ENCODE data around the gene TLE1. TPM values are rescaled to one million over a fixed set of nuclear protein-coding genes. Genes with fewer than 3 reads are reported as not detected.
"Not testable (repeated sequence)": the region's sequence is repeated elsewhere in the genome, so short reads cannot be mapped to it uniquely, and the experiment has no call there.

Gene TLE1
- total RNA-seq, 2 experiments from 2014 or later = 0.07 to 0.23 TPM

DNA sequence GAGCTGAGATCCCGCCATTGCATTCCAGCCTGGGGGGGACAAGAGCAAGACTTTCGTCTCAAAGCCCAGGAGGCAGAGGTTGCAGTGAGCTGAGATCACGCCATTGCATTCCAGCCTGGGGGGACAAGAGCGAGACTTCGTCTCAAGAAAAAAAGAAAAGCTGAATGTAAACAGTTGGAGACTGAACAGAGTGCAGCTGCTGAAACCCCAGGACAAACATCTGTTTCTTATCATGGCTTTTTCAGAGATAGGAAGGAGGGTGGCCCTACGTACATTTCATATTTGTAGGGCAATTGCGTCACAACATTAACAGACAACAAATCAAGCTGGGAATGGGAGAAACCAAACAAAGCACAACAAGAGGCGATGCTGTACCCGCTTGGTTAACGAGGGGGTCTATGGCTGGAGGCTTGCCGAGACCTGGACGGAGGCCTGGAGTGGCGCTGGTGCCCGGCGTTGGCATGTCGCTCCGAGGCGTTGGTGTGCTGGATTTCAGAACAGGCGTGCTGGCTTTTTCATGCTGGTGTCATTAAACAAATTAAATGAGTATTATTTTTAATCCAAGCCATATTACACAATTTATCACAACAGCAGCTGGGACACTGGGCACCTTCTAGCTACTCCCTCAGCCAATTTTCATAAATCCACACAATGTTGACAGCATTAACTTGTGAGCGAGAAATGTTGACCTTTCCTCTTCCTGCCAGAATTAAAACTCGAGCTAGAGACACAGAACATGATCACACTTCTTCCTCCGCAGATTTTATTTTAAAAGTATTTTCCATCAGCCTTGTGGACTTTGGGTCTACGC, 76.1 kb downstream of the TLE1 start:
- no peak overlapping the region for H3K27ac Mint-ChIP-seq
- H3K4me3 Mint-ChIP-seq = no peak overlapping the region
- ATAC-seq (no peak), DNase-seq (no peak)
- no peaks in the 10 kb centered on the region for H3K27me3 Mint-ChIP-seq
- no peaks in the 10 kb centered on the region for H3K9me3 Mint-ChIP-seq (ENCODE audit: low read depth)
- no peaks in the 10 kb centered on the region for H3K36me3 Mint-ChIP-seq (ENCODE audit: low read depth)
- CTCF ChIA-PET = no interaction called here
- POLR2A ChIA-PET = no interaction called here
- intact Hi-C loops (cut with DNase I, micrococcal nuclease) = no loop called here
- H3K4me1 Mint-ChIP-seq = peaks cover 3% of the 10 kb centered on the region

DNA sequence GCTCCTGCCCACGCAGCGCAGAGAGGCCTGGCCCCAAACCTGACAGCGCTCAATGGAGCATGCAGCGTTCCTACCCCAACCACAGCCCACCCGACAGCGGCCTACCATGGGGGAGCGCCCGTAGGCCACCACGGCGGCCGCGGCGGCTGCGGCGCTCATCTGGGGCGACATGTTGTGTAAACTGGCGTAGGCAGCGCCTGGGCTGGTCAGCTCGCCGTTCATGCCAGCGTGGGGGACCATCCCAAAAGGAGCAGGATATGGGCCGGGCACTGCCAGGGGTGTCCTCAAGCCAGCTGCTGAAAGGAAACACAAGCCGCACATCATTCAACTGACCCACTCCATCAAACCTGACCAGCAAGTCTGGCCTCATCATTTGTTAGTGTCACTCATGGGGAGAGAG, 77.7 kb downstream of the TLE1 start:
- CTCF ChIA-PET = no interaction called here
- POLR2A ChIA-PET = no interaction called here
- DNase-seq = no peak
- Mint-ChIP-seq H3K4me1 (peaks cover 3% of the 10 kb centered on the region), H3K27me3 (no peaks in the 10 kb centered on the region), H3K27ac (no peak overlapping the region), H3K9me3 (ENCODE audit: low read depth) (no peaks in the 10 kb centered on the region), H3K36me3 (ENCODE audit: low read depth) (no peaks in the 10 kb centered on the region), H3K4me3 (no peak overlapping the region)
- intact Hi-C loops (cut with DNase I, micrococcal nuclease) = no loop called here
- ATAC-seq = no peak

DNA sequence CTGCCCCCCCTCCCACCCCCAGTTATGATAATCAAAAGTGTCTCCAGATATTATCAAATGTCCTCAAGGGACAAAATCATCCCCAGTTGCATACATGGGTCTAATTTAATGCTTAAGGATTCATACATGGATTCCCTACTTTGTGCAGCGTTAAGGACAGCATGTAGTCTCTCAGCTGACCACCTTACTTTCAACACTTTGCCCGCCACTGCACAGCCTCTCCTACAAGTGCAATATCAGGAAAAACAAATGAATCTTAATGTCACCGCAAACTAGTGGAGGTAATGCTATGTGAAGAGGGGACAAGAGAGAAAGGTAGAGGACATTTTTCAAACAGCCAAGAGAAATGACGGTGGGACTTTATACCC, 78.6 kb downstream of the TLE1 start:
- H3K36me3 Mint-ChIP-seq (ENCODE audit: low read depth) = no peaks in the 10 kb centered on the region

GRCh38 chr9:81609782-81610739, 79.3 kb downstream of the TLE1 start:
- CTCF ChIA-PET = no interaction called here
- no peaks in the 10 kb centered on the region for H3K36me3 Mint-ChIP-seq (ENCODE audit: low read depth)
- intact Hi-C loops (cut with DNase I, micrococcal nuclease) = no loop called here
- no peak for ATAC-seq
- POLR2A ChIA-PET = interaction anchor here (0.6 kb wide), 1 partner anchor 73 kb away, joined by 3 read pairs; no protein-coding TSS in a partner anchor
- no peaks in the 10 kb centered on the region for H3K27me3 Mint-ChIP-seq
- H3K4me1 Mint-ChIP-seq = peaks cover 3% of the 10 kb centered on the region
- DNase-seq = no peak
- H3K4me3 Mint-ChIP-seq = no peak overlapping the region
- H3K9me3 Mint-ChIP-seq (ENCODE audit: low read depth) = no peaks in the 10 kb centered on the region
- no peak overlapping the region for H3K27ac Mint-ChIP-seq

More for the DNA sequence above, 78.6 kb downstream of the TLE1 start:
- Mint-ChIP-seq H3K4me1 (peaks cover 3% of the 10 kb centered on the region), H3K27ac (no peak overlapping the region), H3K9me3 (ENCODE audit: low read depth) (no peaks in the 10 kb centered on the region), H3K27me3 (no peaks in the 10 kb centered on the region), H3K4me3 (no peak overlapping the region)
- DNase-seq = no peak
- intact Hi-C loops (cut with DNase I, micrococcal nuclease) = no loop called here
- ChIA-PET POLR2A (no interaction called here), CTCF (no interaction called here)
- ATAC-seq = no peak

- no peak for ATAC-seq
- intact Hi-C loops (cut with DNase I, micrococcal nuclease) = no loop called here
- H3K36me3 Mint-ChIP-seq (ENCODE audit: low read depth) = no peaks in the 10 kb centered on the region
Observed at GRCh38 chr9:81608289-81608657, 81.1 kb downstream of the TLE1 start.

GRCh38 chr9:81607593-81608288, 81.6 kb downstream of the TLE1 start:
- ChIA-PET POLR2A (no interaction called here), CTCF (interaction anchor here (0.7 kb wide), 1 partner anchor 222 kb away, joined by 3 read pairs; no protein-coding TSS in a partner anchor)
- H3K4me3 Mint-ChIP-seq = no peak overlapping the region
- H3K27me3 Mint-ChIP-seq = no peaks in the 10 kb centered on the region
- ATAC-seq (no peak), DNase-seq (no peak)
- intact Hi-C loops (cut with DNase I, micrococcal nuclease) = no loop called here
- H3K27ac Mint-ChIP-seq = no peak overlapping the region
- H3K36me3 Mint-ChIP-seq (ENCODE audit: low read depth) = no peaks in the 10 kb centered on the region
- no peaks in the 10 kb centered on the region for H3K9me3 Mint-ChIP-seq (ENCODE audit: low read depth)
- peaks cover 3% of the 10 kb centered on the region for H3K4me1 Mint-ChIP-seq

More at GRCh38 chr9:81608289-81608657, 81.1 kb downstream of the TLE1 start:
- no peak overlapping the region for H3K27ac Mint-ChIP-seq
- H3K9me3 Mint-ChIP-seq (ENCODE audit: low read depth) = no peaks in the 10 kb centered on the region
- ChIA-PET POLR2A (no interaction called here), CTCF (no interaction called here)
- no peaks in the 10 kb centered on the region for H3K27me3 Mint-ChIP-seq
- H3K4me1 Mint-ChIP-seq = peaks cover 3% of the 10 kb centered on the region
- DNase-seq = no peak
- H3K4me3 Mint-ChIP-seq = no peak overlapping the region

DNA sequence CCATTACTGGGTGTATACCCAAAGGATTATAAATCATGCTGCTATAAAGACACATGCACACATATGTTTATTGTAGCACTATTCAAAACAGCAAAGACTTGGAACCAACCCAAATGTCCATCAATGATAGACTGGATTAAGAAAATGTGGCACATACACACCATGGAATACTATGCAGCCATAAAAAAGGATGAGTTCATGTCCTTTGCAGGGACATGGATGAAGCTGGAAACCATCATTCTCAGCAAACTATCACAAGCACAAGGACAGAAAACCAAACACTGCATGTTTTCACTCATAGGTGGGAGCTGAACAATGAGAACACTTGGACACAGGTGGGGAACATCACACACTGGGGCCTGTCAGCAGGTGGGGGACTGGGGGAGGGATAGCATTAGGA, 83.1 kb downstream of the TLE1 start:
- H3K4me3 Mint-ChIP-seq; intact Hi-C loops (cut with DNase I, micrococcal nuclease); H3K4me1 Mint-ChIP-seq; H3K27ac Mint-ChIP-seq; CTCF ChIA-PET; H3K36me3 Mint-ChIP-seq (ENCODE audit: low read depth); H3K27me3 Mint-ChIP-seq; POLR2A ChIA-PET; ATAC-seq; DNase-seq; H3K9me3 Mint-ChIP-seq (ENCODE audit: low read depth): not testable (repeated sequence)

GRCh38 chr9:81605170-81605670, 84.1 kb downstream of the TLE1 start:
- ChIA-PET CTCF (no interaction called here), POLR2A (no interaction called here)
- H3K4me3 Mint-ChIP-seq = no peak overlapping the region
- H3K4me1 Mint-ChIP-seq = peaks cover 3% of the 10 kb centered on the region
- no peak overlapping the region for H3K27ac Mint-ChIP-seq
- no peak for ATAC-seq
- H3K9me3 Mint-ChIP-seq (ENCODE audit: low read depth) = no peaks in the 10 kb centered on the region
- no peaks in the 10 kb centered on the region for H3K36me3 Mint-ChIP-seq (ENCODE audit: low read depth)
- no peak for DNase-seq
- no peaks in the 10 kb centered on the region for H3K27me3 Mint-ChIP-seq
- intact Hi-C loops (cut with DNase I, micrococcal nuclease) = no loop called here

DNA sequence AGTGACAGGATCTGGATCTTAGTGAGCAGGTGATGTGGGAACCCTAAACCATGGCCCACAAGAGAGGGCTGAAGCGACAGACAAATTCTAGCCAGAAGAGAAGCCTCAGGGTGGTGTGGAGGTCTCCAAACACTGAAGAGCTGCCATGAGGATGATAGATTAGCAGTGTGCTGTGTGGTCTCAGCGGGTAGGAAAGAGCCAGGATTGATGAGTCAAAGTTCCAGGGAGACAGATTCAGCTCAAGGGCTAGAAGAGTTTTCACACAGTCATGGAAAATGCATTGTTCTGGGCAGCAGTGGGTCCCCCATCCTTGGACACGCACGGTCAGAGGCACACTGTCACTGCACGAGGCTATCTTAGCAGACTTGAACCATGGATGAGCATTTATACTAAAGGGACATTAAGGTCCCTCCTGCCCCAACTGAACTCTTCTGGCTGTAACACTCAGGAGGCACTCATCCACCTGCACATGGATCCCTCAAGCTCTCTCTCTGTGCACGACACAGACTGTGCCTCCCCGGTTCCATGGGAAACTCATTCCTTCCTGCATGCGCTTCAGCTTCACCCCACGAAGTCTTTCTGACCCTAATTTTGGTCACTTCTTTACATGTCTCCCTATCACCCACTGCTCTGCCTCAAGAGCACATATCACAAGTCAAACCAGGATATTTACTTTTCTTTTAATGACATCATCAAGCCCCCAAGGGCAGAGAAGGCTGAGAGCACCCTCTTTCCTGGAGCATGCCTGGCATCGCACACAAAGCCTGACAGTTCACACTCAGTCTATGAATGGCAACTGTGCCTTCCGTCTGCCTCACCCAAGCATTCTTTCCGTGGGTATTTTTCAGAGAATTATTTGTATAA, 84.8 kb downstream of the TLE1 start:
- ChIA-PET CTCF (no interaction called here), POLR2A (no interaction called here)
- DNase-seq (no peak), ATAC-seq (no peak)
- Mint-ChIP-seq H3K27me3 (no peaks in the 10 kb centered on the region), H3K4me3 (no peak overlapping the region), H3K27ac (no peak overlapping the region), H3K9me3 (ENCODE audit: low read depth) (no peaks in the 10 kb centered on the region), H3K4me1 (no peaks in the 10 kb centered on the region), H3K36me3 (ENCODE audit: low read depth) (no peaks in the 10 kb centered on the region)
- intact Hi-C loops (cut with DNase I, micrococcal nuclease) = no loop called here

GRCh38 chr9:81602887-81603680, 86.3 kb downstream of the TLE1 start:
- CTCF ChIA-PET = no interaction called here
- no peak overlapping the region for H3K27ac Mint-ChIP-seq
- DNase-seq = no peak
- peaks cover 3% of the 10 kb centered on the region for H3K27me3 Mint-ChIP-seq
- H3K4me1 Mint-ChIP-seq = no peaks in the 10 kb centered on the region
- no peaks in the 10 kb centered on the region for H3K9me3 Mint-ChIP-seq (ENCODE audit: low read depth)
- POLR2A ChIA-PET = no interaction called here
- no peak for ATAC-seq
- intact Hi-C loops (cut with DNase I, micrococcal nuclease) = no loop called here
- H3K4me3 Mint-ChIP-seq = no peak overlapping the region
- no peaks in the 10 kb centered on the region for H3K36me3 Mint-ChIP-seq (ENCODE audit: low read depth)
